ENCODE measurements around the gene SLC39A11.

DNA sequence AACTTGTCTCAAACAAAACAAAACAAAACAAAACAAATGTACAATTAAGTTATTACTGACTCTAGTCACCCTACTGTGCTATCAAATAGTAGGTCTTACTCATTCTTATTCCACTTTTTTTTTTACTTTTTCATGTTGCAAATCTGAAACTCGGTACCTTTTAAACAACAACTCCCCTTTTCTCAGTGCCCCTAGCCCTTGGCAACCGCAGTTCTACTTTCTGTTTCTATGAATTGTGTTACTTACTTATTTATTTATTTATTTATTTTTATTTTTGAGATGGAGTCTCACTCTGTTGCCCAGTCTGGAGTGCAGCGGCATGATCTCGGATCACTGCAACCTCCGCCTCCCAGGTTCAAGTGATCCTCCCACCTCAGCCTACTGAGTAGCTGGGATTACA, 104.0 kb downstream of the SLC39A11 start:
- TF ChIP-seq, protein P1, sequence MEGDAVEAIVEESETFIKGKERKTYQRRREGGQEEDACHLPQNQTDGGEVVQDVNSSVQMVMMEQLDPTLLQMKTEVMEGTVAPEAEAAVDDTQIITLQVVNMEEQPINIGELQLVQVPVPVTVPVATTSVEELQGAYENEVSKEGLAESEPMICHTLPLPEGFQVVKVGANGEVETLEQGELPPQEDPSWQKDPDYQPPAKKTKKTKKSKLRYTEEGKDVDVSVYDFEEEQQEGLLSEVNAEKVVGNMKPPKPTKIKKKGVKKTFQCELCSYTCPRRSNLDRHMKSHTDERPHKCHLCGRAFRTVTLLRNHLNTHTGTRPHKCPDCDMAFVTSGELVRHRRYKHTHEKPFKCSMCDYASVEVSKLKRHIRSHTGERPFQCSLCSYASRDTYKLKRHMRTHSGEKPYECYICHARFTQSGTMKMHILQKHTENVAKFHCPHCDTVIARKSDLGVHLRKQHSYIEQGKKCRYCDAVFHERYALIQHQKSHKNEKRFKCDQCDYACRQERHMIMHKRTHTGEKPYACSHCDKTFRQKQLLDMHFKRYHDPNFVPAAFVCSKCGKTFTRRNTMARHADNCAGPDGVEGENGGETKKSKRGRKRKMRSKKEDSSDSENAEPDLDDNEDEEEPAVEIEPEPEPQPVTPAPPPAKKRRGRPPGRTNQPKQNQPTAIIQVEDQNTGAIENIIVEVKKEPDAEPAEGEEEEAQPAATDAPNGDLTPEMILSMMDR (conservative IDR thresholded peaks at IDR 0.05 in 1 of 2, IDR thresholded peaks at IDR 0.05 in 1 of 2; ENCODE audit: low read depth in 1 of 2, low read length in 2 of 2): no peak
- no peak for TF ChIP-seq EZH2 (IDR thresholded peaks at IDR 0.05; ENCODE audit: low read length, missing control alignments)

Data from fibroblast of lung (primary cell).